ENCODE measurements around the gene KLK1. TPM values are rescaled to one million over a fixed set of nuclear protein-coding genes. Genes with fewer than 3 reads are reported as not detected.
"Not testable (repeated sequence)": the region's sequence is repeated elsewhere in the genome, so short reads cannot be mapped to it uniquely, and the experiment has no call there.

KLK1 gene
- total and polyA plus RNA-seq, 12 donors = 0.39 to 0.85 (median 0.64) TPM; not detected in 4

DNA sequence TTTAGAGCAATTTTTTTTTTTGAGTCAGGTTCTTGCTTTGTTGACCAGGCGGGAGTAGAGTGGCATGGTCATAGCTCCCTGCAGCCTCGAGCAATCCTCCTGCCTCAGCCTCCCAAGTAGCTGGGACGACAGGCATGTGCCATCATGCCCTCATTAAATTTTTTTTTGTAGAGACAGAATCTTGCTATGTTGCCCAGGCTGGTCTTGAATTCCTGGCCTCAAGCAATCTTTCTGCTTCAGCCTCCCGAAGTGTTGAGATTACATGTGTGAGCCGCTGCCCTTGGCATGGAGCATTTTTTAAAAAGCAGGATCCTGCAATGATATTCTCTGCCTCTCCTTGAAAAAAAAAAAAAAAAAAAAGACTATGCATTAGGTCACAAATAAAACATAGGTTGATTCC is 47.5 kb downstream of the KLK1 start:
- no peak for ATAC-seq
- intact Hi-C loops (cut with DNase I) = no loop called here
- no peak overlapping the region for H3K27ac ChIP-seq
- H3K4me1 ChIP-seq = no peaks in the 10 kb centered on the region
- TF ChIP-seq, protein P1, sequence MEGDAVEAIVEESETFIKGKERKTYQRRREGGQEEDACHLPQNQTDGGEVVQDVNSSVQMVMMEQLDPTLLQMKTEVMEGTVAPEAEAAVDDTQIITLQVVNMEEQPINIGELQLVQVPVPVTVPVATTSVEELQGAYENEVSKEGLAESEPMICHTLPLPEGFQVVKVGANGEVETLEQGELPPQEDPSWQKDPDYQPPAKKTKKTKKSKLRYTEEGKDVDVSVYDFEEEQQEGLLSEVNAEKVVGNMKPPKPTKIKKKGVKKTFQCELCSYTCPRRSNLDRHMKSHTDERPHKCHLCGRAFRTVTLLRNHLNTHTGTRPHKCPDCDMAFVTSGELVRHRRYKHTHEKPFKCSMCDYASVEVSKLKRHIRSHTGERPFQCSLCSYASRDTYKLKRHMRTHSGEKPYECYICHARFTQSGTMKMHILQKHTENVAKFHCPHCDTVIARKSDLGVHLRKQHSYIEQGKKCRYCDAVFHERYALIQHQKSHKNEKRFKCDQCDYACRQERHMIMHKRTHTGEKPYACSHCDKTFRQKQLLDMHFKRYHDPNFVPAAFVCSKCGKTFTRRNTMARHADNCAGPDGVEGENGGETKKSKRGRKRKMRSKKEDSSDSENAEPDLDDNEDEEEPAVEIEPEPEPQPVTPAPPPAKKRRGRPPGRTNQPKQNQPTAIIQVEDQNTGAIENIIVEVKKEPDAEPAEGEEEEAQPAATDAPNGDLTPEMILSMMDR (IDR thresholded peaks at IDR 0.05) = no peak
- DNase-seq = no peak
- H3K9me3 ChIP-seq = peaks cover 0 to 16% (median 0%) of the 10 kb centered on the region in 11 donors
- H3K27me3 ChIP-seq = peaks cover 11 to 86% (median 77%) of the 10 kb centered on the region in 7 donors
- H3K4me3 ChIP-seq = no peak overlapping the region
- H3K36me3 ChIP-seq = no peaks in the 10 kb centered on the region
- 87 to 89% methylated on average over 5 of the region's 5 CpGs for WGBS, 2 donors

DNA sequence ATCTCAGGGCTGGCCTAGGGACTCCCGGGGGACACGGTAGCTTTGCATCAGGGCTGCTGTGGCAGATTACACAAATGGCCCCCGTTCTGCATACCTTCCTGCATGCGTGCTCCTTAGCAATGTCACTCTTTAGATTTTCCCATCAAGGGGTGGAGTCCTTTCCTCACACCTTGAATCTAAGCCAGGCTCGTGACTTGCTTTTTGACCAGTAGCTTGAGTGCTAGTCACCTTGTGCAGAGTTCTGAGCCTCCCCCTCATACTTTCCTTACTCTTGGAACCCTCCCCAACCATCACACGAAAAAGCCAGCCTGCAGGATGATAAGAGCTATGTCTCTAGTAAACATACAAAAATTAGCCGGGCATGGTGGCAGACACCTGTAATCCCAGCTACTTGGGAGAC is 50.1 kb downstream of the KLK1 start:
- H3K4me3 ChIP-seq; H3K27ac ChIP-seq; ATAC-seq; H3K36me3 ChIP-seq; H3K4me1 ChIP-seq; DNase-seq; intact Hi-C loops (cut with DNase I): not testable (repeated sequence)
- Histone ChIP-seq H3K9me3 (peaks cover 0 to 16% (median 0%) of the 10 kb centered on the region in 11 donors), H3K27me3 (peaks cover 4 to 80% (median 54%) of the 10 kb centered on the region in 7 donors)
- WGBS, 2 donors = 54 to 59% methylated on average over 7 of the region's 7 CpGs

DNA sequence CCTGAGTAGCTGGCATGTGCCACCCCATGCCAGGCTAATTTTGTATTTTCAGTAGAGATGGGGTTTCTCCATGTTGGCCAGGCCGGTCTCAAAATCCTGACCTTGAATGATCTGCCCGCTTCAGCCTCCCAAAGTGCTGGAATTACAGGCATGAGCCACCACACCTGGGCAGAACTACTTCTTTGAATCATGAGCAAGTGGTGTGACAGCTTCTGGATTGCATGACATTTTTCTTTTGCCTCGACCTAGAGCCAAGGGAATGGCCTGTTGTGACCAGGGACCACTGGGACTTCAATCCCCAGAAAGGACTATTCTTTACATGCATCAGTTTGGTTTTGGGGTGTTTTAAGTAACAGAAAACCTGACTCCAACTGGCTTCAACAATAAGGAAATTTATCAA is 50.7 kb downstream of the KLK1 start:
- intact Hi-C loops (cut with DNase I); DNase-seq; ATAC-seq; H3K4me1 ChIP-seq; H3K27ac ChIP-seq; H3K36me3 ChIP-seq; H3K4me3 ChIP-seq: not testable (repeated sequence)
- peaks cover 0 to 16% (median 0%) of the 10 kb centered on the region in 11 donors for H3K9me3 ChIP-seq
- H3K27me3 ChIP-seq = peaks cover 0 to 76% (median 51%) of the 10 kb centered on the region in 7 donors
- WGBS, 2 donors = 86% methylated on average over 3 of the region's 3 CpGs

DNA sequence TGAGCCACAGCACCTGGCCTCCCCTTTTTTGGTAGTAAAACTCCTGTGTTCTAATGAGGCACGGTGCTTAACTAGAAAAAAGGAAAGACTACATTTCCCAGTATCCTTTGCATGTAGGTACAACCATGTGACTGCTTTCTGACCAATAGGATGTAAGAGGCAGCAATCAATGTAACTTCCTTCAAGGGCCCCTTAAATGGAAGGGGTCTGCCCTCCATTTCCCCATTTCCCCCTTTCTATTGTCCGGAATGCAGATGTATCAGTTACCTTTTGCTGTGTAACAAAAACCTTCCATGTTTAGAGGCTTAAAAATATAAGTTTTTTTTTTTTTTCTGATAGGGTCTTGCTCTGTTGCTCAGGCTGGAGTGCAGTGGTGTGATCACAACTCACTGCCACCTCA is 51.1 kb downstream of the KLK1 start:
- H3K36me3 ChIP-seq = no peaks in the 10 kb centered on the region
- H3K27me3 ChIP-seq = peaks cover 0 to 76% (median 51%) of the 10 kb centered on the region in 7 donors
- WGBS, 2 donors = 37 to 50% methylated on average over 2 of the region's 2 CpGs
- H3K27ac ChIP-seq = no peak overlapping the region
- H3K4me3 ChIP-seq = no peak overlapping the region
- no peak for ATAC-seq
- peaks cover 0 to 16% (median 0%) of the 10 kb centered on the region in 11 donors for H3K9me3 ChIP-seq
- no peaks in the 10 kb centered on the region for H3K4me1 ChIP-seq
- intact Hi-C loops (cut with DNase I) = no loop called here
- TF ChIP-seq, protein P1 (IDR thresholded peaks at IDR 0.05) = no peak
- no peak for DNase-seq

DNA sequence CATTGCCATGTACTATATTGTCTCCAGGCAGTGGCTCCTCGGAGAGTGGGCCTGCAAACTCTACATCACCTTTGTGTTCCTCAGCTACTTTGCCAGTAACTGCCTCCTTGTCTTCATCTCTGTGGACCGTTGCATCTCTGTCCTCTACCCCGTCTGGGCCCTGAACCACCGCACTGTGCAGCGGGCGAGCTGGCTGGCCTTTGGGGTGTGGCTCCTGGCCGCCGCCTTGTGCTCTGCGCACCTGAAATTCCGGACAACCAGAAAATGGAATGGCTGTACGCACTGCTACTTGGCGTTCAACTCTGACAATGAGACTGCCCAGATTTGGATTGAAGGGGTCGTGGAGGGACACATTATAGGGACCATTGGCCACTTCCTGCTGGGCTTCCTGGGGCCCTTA is 52.7 kb downstream of the KLK1 start:
- Histone ChIP-seq H3K36me3 (no peaks in the 10 kb centered on the region), H3K27me3 (peaks cover 0 to 72% (median 46%) of the 10 kb centered on the region in 7 donors), H3K4me1 (no peaks in the 10 kb centered on the region), H3K4me3 (no peak overlapping the region), H3K9me3 (peaks cover 0 to 7% (median 0%) of the 10 kb centered on the region in 11 donors), H3K27ac (no peak overlapping the region)
- TF ChIP-seq, protein P1 (IDR thresholded peaks at IDR 0.05) = no peak
- no peak for ATAC-seq
- WGBS, 2 donors = 83% methylated on average over 13 of the region's 13 CpGs
- no peak for DNase-seq
- intact Hi-C loops (cut with DNase I) = no loop called here

DNA sequence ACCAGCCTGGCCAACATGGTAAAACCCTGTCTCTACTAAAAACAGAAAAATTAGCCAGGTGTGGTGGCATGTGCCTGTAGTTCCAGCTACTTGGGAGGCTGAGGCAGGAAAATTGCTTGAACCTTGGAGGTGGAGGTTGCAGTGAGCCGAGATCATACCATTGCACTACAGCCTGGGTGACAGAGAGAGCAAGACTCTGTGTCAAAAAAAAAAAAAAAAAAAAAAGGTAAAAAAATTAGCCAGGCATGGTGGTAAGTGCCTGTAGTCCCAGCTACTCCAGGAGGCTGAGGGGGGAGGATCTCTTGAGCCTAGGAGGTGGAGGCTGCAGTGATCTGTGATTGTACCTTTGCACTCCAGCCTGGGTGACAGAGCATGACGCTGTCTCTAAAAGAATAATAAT is 53.4 kb downstream of the KLK1 start, which contains the start of gene GPR32:
TSS of gene GPR32 (plus strand) at position 301 of the 400 bp plus-strand sequence. CDS start 137 bp downstream, outside the sequence.
- H3K9me3 ChIP-seq; ATAC-seq; H3K27ac ChIP-seq; H3K4me1 ChIP-seq; H3K4me3 ChIP-seq; intact Hi-C loops (cut with DNase I); H3K36me3 ChIP-seq; DNase-seq: not testable (repeated sequence)
- 85 to 89% methylated on average over 2 of the region's 2 CpGs for WGBS, 2 donors
- peaks cover 0 to 72% (median 41%) of the 10 kb centered on the region in 7 donors for H3K27me3 ChIP-seq
